ENCODE results near the gene KCNC1. TPM values are rescaled to one million over a fixed set of nuclear protein-coding genes. Genes with fewer than 3 reads are reported as not detected.

KCNC1 gene
- total RNA-seq, 1 experiment from 2014 or later, result 0.20 TPM

DNA sequence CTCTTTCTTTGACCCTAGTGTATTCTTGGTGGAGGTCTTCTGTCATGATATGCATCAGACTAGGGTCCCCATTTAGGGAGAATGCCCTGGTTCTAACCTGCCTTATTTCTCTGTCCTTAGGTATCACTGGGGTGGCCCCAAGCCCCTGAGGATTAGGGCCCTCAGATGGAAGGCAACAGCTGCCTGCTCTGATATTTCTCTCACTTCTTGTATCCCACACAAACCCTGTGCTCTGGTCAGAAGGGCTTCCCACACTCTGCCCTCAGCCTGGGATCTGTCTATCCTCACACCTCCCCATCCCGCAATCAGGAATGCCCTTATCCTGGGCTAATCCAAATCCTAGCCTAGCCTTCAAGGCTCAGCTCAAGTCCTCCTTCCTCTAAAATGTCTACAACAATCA, 75.5 kb downstream of the KCNC1 start (continued):
- TF ChIP-seq, protein P1, sequence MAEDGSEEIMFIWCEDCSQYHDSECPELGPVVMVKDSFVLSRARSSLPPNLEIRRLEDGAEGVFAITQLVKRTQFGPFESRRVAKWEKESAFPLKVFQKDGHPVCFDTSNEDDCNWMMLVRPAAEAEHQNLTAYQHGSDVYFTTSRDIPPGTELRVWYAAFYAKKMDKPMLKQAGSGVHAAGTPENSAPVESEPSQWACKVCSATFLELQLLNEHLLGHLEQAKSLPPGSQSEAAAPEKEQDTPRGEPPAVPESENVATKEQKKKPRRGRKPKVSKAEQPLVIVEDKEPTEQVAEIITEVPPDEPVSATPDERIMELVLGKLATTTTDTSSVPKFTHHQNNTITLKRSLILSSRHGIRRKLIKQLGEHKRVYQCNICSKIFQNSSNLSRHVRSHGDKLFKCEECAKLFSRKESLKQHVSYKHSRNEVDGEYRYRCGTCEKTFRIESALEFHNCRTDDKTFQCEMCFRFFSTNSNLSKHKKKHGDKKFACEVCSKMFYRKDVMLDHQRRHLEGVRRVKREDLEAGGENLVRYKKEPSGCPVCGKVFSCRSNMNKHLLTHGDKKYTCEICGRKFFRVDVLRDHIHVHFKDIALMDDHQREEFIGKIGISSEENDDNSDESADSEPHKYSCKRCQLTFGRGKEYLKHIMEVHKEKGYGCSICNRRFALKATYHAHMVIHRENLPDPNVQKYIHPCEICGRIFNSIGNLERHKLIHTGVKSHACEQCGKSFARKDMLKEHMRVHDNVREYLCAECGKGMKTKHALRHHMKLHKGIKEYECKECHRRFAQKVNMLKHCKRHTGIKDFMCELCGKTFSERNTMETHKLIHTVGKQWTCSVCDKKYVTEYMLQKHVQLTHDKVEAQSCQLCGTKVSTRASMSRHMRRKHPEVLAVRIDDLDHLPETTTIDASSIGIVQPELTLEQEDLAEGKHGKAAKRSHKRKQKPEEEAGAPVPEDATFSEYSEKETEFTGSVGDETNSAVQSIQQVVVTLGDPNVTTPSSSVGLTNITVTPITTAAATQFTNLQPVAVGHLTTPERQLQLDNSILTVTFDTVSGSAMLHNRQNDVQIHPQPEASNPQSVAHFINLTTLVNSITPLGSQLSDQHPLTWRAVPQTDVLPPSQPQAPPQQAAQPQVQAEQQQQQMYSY (CRISPR knock-in tag; IDR thresholded peaks at IDR 0.05), result no peak

DNA sequence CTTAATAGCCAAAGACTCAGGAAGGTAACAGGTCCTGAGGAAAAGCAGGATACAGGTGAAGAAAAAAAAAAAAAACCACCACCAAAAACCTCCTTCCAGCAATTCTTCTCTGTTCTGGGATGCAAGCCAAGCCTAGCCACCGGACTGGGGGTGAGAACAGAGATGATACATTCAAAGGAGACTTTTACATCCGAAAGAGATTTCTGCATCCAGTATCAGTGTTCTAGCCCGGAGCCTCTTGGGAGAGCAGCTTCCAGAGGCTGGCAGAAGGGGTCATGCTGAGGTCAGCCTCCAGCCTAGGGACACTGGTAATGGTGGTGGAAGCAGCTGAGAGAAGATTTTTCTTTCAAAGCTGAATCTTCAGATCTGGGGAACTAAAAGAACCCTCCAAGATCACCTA, 76.2 kb downstream of the KCNC1 start:
- ChIA-PET POLR2A (no interaction called here), CTCF (interaction anchor here (0.8 to 1.4 kb wide), 3 partner anchors 44 to 162 kb away, joined by 3 to 5 read pairs (median 4); no protein-coding TSS in a partner anchor)
- TF ChIP-seq ZNF671 (CRISPR knock-in tag; IDR thresholded peaks at IDR 0.05), result no peak
- no peak for TF ChIP-seq ZNF232 (CRISPR knock-in tag; IDR thresholded peaks at IDR 0.05)
- TF ChIP-seq FOXK1 (CRISPR knock-in tag; IDR thresholded peaks at IDR 0.05), result no peak
- TF ChIP-seq, protein P2, sequence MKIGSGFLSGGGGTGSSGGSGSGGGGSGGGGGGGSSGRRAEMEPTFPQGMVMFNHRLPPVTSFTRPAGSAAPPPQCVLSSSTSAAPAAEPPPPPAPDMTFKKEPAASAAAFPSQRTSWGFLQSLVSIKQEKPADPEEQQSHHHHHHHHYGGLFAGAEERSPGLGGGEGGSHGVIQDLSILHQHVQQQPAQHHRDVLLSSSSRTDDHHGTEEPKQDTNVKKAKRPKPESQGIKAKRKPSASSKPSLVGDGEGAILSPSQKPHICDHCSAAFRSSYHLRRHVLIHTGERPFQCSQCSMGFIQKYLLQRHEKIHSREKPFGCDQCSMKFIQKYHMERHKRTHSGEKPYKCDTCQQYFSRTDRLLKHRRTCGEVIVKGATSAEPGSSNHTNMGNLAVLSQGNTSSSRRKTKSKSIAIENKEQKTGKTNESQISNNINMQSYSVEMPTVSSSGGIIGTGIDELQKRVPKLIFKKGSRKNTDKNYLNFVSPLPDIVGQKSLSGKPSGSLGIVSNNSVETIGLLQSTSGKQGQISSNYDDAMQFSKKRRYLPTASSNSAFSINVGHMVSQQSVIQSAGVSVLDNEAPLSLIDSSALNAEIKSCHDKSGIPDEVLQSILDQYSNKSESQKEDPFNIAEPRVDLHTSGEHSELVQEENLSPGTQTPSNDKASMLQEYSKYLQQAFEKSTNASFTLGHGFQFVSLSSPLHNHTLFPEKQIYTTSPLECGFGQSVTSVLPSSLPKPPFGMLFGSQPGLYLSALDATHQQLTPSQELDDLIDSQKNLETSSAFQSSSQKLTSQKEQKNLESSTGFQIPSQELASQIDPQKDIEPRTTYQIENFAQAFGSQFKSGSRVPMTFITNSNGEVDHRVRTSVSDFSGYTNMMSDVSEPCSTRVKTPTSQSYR (CRISPR knock-in tag; IDR thresholded peaks at IDR 0.05), result no peak
- TF ChIP-seq, protein P3, sequence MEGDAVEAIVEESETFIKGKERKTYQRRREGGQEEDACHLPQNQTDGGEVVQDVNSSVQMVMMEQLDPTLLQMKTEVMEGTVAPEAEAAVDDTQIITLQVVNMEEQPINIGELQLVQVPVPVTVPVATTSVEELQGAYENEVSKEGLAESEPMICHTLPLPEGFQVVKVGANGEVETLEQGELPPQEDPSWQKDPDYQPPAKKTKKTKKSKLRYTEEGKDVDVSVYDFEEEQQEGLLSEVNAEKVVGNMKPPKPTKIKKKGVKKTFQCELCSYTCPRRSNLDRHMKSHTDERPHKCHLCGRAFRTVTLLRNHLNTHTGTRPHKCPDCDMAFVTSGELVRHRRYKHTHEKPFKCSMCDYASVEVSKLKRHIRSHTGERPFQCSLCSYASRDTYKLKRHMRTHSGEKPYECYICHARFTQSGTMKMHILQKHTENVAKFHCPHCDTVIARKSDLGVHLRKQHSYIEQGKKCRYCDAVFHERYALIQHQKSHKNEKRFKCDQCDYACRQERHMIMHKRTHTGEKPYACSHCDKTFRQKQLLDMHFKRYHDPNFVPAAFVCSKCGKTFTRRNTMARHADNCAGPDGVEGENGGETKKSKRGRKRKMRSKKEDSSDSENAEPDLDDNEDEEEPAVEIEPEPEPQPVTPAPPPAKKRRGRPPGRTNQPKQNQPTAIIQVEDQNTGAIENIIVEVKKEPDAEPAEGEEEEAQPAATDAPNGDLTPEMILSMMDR (IDR thresholded peaks at IDR 0.05), result no peak
- TF ChIP-seq ZNF138 (CRISPR knock-in tag; conservative IDR thresholded peaks at IDR 0.05), result no peak
- TF ChIP-seq, protein P4, sequence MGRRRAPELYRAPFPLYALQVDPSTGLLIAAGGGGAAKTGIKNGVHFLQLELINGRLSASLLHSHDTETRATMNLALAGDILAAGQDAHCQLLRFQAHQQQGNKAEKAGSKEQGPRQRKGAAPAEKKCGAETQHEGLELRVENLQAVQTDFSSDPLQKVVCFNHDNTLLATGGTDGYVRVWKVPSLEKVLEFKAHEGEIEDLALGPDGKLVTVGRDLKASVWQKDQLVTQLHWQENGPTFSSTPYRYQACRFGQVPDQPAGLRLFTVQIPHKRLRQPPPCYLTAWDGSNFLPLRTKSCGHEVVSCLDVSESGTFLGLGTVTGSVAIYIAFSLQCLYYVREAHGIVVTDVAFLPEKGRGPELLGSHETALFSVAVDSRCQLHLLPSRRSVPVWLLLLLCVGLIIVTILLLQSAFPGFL (CRISPR knock-in tag; IDR thresholded peaks at IDR 0.05; ENCODE audit: borderline replicate concordance), result no peak
- no peak for TF ChIP-seq GTF2I (CRISPR knock-in tag; conservative IDR thresholded peaks at IDR 0.05)
- TF ChIP-seq, protein P5, sequence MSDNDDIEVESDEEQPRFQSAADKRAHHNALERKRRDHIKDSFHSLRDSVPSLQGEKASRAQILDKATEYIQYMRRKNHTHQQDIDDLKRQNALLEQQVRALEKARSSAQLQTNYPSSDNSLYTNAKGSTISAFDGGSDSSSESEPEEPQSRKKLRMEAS (CRISPR knock-in tag; IDR thresholded peaks at IDR 0.05), result no peak
- TF ChIP-seq CREB1 (CRISPR knock-in tag; IDR thresholded peaks at IDR 0.05), result no peak
- TF ChIP-seq, protein P6, sequence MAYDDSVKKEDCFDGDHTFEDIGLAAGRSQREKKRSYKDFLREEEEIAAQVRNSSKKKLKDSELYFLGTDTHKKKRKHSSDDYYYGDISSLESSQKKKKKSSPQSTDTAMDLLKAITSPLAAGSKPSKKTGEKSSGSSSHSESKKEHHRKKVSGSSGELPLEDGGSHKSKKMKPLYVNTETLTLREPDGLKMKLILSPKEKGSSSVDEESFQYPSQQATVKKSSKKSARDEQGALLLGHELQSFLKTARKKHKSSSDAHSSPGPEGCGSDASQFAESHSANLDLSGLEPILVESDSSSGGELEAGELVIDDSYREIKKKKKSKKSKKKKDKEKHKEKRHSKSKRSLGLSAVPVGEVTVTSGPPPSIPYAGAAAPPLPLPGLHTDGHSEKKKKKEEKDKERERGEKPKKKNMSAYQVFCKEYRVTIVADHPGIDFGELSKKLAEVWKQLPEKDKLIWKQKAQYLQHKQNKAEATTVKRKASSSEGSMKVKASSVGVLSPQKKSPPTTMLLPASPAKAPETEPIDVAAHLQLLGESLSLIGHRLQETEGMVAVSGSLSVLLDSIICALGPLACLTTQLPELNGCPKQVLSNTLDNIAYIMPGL (CRISPR knock-in tag; IDR thresholded peaks at IDR 0.05), result no peak
- TF ChIP-seq ZNF219 (CRISPR knock-in tag; IDR thresholded peaks at IDR 0.05; ENCODE audit: borderline replicate concordance), result no peak
- no peak for TF ChIP-seq OVOL2 (CRISPR knock-in tag; IDR thresholded peaks at IDR 0.05; ENCODE audit: borderline replicate concordance)
- no peak for TF ChIP-seq MXD4 (CRISPR knock-in tag; IDR thresholded peaks at IDR 0.05; ENCODE audit: borderline replicate concordance)
- no peak for TF ChIP-seq ZNF423 (CRISPR knock-in tag; IDR thresholded peaks at IDR 0.05)
- no peak for TF ChIP-seq ZNF396 (CRISPR knock-in tag; IDR thresholded peaks at IDR 0.05; ENCODE audit: borderline replicate concordance)
- no peak for TF ChIP-seq JAZF1 (CRISPR knock-in tag; IDR thresholded peaks at IDR 0.05)
- TF ChIP-seq, protein P7, sequence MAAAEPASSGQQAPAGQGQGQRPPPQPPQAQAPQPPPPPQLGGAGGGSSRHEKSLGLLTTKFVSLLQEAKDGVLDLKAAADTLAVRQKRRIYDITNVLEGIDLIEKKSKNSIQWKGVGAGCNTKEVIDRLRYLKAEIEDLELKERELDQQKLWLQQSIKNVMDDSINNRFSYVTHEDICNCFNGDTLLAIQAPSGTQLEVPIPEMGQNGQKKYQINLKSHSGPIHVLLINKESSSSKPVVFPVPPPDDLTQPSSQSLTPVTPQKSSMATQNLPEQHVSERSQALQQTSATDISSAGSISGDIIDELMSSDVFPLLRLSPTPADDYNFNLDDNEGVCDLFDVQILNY (CRISPR knock-in tag; IDR thresholded peaks at IDR 0.05), result no peak
- TF ChIP-seq, protein P8, sequence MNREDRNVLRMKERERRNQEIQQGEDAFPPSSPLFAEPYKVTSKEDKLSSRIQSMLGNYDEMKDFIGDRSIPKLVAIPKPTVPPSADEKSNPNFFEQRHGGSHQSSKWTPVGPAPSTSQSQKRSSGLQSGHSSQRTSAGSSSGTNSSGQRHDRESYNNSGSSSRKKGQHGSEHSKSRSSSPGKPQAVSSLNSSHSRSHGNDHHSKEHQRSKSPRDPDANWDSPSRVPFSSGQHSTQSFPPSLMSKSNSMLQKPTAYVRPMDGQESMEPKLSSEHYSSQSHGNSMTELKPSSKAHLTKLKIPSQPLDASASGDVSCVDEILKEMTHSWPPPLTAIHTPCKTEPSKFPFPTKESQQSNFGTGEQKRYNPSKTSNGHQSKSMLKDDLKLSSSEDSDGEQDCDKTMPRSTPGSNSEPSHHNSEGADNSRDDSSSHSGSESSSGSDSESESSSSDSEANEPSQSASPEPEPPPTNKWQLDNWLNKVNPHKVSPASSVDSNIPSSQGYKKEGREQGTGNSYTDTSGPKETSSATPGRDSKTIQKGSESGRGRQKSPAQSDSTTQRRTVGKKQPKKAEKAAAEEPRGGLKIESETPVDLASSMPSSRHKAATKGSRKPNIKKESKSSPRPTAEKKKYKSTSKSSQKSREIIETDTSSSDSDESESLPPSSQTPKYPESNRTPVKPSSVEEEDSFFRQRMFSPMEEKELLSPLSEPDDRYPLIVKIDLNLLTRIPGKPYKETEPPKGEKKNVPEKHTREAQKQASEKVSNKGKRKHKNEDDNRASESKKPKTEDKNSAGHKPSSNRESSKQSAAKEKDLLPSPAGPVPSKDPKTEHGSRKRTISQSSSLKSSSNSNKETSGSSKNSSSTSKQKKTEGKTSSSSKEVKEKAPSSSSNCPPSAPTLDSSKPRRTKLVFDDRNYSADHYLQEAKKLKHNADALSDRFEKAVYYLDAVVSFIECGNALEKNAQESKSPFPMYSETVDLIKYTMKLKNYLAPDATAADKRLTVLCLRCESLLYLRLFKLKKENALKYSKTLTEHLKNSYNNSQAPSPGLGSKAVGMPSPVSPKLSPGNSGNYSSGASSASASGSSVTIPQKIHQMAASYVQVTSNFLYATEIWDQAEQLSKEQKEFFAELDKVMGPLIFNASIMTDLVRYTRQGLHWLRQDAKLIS (CRISPR knock-in tag; IDR thresholded peaks at IDR 0.05; ENCODE audit: borderline replicate concordance), result no peak
- no peak for TF ChIP-seq NFATC4 (CRISPR knock-in tag; IDR thresholded peaks at IDR 0.05)
- H3K27me3 Mint-ChIP-seq (ENCODE audit: low read depth), result no peaks in the 10 kb centered on the region; the same call in 1 of the 2 replicates
- H3K27ac Mint-ChIP-seq, result no peak overlapping the region
- ATAC-seq, result no peak
- H3K36me3 Mint-ChIP-seq, result no peaks in the 10 kb centered on the region
- DNase-seq (ENCODE audit: low spot score), result no peak
- H3K4me3 Mint-ChIP-seq, result no peak overlapping the region
- no peaks in the 10 kb centered on the region for H3K4me1 Mint-ChIP-seq
- no peaks in the 10 kb centered on the region for H3K9me3 Mint-ChIP-seq
